Esophagus muscularis mucosa (tissue), 4 donors: ENCODE measurements around the gene LYSMD1.

Source experiments
- EP300 ChIP-seq: sonication (generic); formaldehyde crosslinking; IDR thresholded peaks from one replicate; pipeline ENCODE4 v1.6.1; 2017; ENCODE audit warnings: antibody characterized with exemption
- POLR2A ChIP-seq: fragments of 450-650 bp; IDR thresholded peaks from one replicate; pipeline ENCODE4 v1.6.1; 2017; ENCODE audit warnings: antibody characterized with exemption, moderate library complexity, mild to moderate bottlenecking, low read depth
- TF ChIP-seq, protein P1 (sequence below), 3 experiments: fragments of 200-600 bp in 2 of 3; fragments of 450-650 bp in 1 of 3; sonication (generic) in 2 of 3; IDR thresholded peaks; one replicate each; pipeline ENCODE4 v1.5.1; 2017 to 2019; ENCODE audit warnings: antibody characterized with exemption in 3 of 3, mild to moderate bottlenecking in 2 of 3, moderate library complexity in 1 of 3

DNA sequence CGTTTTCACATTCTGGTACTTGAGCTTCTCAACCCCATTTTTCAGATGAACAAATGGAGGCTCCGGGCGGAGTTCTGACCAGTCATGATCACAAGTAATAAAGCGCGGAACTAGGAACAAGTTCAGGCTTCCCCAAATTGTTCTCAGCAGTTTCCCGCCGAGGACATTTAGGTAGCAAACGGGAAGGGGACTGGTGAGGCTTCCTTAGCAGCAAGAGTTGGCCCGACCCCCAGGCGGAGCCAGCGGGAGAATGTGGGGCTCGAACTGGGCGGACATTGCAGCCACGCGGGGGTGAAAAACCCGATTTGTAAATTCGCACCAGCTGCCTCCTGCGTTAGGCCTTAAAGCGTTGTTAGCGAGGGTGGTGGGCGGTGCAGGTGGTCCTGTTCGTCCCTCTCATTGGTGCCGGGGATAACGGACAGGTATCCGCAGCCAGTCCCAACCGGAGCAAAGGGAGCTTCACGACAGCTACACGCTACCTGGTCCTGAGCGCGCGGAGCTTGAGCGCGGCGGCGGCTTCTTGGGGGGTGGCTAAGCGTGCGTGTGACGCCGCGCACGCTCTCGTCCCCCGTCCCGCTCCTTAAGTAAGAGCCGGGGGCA, 34.6 kb downstream of the LYSMD1 start:
- TF ChIP-seq, protein P1, sequence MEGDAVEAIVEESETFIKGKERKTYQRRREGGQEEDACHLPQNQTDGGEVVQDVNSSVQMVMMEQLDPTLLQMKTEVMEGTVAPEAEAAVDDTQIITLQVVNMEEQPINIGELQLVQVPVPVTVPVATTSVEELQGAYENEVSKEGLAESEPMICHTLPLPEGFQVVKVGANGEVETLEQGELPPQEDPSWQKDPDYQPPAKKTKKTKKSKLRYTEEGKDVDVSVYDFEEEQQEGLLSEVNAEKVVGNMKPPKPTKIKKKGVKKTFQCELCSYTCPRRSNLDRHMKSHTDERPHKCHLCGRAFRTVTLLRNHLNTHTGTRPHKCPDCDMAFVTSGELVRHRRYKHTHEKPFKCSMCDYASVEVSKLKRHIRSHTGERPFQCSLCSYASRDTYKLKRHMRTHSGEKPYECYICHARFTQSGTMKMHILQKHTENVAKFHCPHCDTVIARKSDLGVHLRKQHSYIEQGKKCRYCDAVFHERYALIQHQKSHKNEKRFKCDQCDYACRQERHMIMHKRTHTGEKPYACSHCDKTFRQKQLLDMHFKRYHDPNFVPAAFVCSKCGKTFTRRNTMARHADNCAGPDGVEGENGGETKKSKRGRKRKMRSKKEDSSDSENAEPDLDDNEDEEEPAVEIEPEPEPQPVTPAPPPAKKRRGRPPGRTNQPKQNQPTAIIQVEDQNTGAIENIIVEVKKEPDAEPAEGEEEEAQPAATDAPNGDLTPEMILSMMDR (IDR thresholded peaks at IDR 0.05) = peak in 2 of 3 experiments; percentile 9 to 16
- TF ChIP-seq POLR2A (no peak), EP300 (no peak)
